ENCODE results near the gene MLST8.

MLST8 gene

GRCh38 chr16:2209258-2210008 lies 4.2 kb downstream of the MLST8 start:
- DNase-seq = no peak

GRCh38 chr16:2210009-2210332 lies 4.7 kb downstream of the MLST8 start:
- DNase-seq = no peak

GRCh38 chr16:2210386-2211365 lies 5.4 kb downstream of the MLST8 start, which contains the start of gene BRICD5:
Gene BRICD5 (minus strand): TSS chr16:2210863. CDS start chr16:2210833, 30 bp downstream.
- DNase-seq = no peak

GRCh38 chr16:2211923-2212347 lies 6.7 kb downstream of the MLST8 start:
- no peak for DNase-seq

GRCh38 chr16:2212362-2213324 lies 7.4 kb downstream of the MLST8 start:
- DNase-seq = no peak

GRCh38 chr16:2213817-2214718 lies 8.8 kb downstream of the MLST8 start:
- no peak for DNase-seq

GRCh38 chr16:2214719-2214968 lies 9.4 kb downstream of the MLST8 start, which contains the start of gene PGP:
Gene PGP (minus strand): TSS chr16:2214840. CDS start chr16:2214777, 63 bp downstream.
- DNase-seq = no peak

GRCh38 chr16:2216330-2216729 lies 11.1 kb downstream of the MLST8 start:
- no peak for DNase-seq

- peak; percentile 100 for DNase-seq
Observed at GRCh38 chr16:2223221-2223941, 18.1 kb downstream of the MLST8 start, which contains the start of gene E4F1. Gene E4F1 (plus strand): TSS chr16:2223591. CDS start chr16:2223614, 23 bp downstream.

GRCh38 chr16:2223942-2224486 lies 18.8 kb downstream of the MLST8 start:
- peak; percentile 75 for DNase-seq

GRCh38 chr16:2226245-2226793 lies 21.1 kb downstream of the MLST8 start:
- no peak for DNase-seq

GRCh38 chr16:2226918-2227317 lies 21.7 kb downstream of the MLST8 start:
- no peak for DNase-seq

GRCh38 chr16:2228161-2228824 lies 23.0 kb downstream of the MLST8 start:
- DNase-seq = no peak

- no peak for DNase-seq
Observed at GRCh38 chr16:2229091-2229490, 23.8 kb downstream of the MLST8 start.

GRCh38 chr16:2229632-2230250 lies 24.5 kb downstream of the MLST8 start:
- no peak for DNase-seq

- DNase-seq = no peak
Observed at GRCh38 chr16:2230376-2230775, 25.1 kb downstream of the MLST8 start.

GRCh38 chr16:2231016-2231931 lies 26.0 kb downstream of the MLST8 start:
- no peak for DNase-seq
